ENCODE results near the gene POSTN. TPM values are rescaled to one million over a fixed set of nuclear protein-coding genes. Genes with fewer than 3 reads are reported as not detected.
"Not testable (repeated sequence)": the region's sequence is repeated elsewhere in the genome, so short reads cannot be mapped to it uniquely, and the experiment has no call there.

Gene POSTN
- total RNA-seq, 1 experiment from 2014 or later: not detected

DNA sequence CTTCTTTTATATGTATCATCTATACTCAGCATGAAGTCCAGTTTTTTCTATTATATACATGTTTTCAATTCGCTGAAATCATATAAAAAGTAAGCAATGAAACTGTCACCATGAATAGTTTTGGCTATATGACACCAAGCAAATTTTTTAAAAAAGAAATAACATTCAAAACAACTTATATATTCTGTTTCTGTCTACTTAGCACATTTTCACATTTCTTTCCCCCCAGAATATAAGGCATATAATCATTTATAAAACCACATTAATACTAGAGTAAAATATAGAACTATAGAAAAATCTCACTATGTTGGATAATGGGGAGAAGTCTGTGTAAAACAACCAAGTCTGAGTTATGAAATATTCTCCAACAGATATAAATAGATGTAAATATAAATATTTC, 33.1 kb downstream of the POSTN start:
- Mint-ChIP-seq H3K36me3 (ENCODE audit: insufficient read depth, unreplicated experiment) (no peaks in the 10 kb centered on the region), H3K27me3 (ENCODE audit: unreplicated experiment) (no peaks in the 10 kb centered on the region), H3K9me3 (ENCODE audit: low read depth, unreplicated experiment) (no peaks in the 10 kb centered on the region), H3K4me1 (ENCODE audit: low read depth, unreplicated experiment) (no peaks in the 10 kb centered on the region), H3K4me3 (ENCODE audit: low read depth, unreplicated experiment) (no peak overlapping the region), H3K27ac (ENCODE audit: unreplicated experiment) (no peak overlapping the region)
- intact Hi-C loops (cut with micrococcal nuclease; ENCODE audit: unreplicated experiment): loop anchor here (10.0 kb wide), 1 partner anchor 241 kb away; no protein-coding TSS in a partner anchor
- TF ChIP-seq CTCF (IDR thresholded peaks at IDR 0.05; ENCODE audit: unreplicated experiment): no peak
- CTCF ChIA-PET: no interaction called here
- no peak for DNase-seq
- no TSS peak for BruUV-seq (replicated peaks)

GRCh38 chr13:37561031-37561430, 37.5 kb downstream of the POSTN start:
- H3K4me1 Mint-ChIP-seq (ENCODE audit: low read depth, unreplicated experiment): no peaks in the 10 kb centered on the region
- intact Hi-C loops (cut with micrococcal nuclease; ENCODE audit: unreplicated experiment): loop anchor here (10.0 kb wide), 1 partner anchor 236 kb away; no protein-coding TSS in a partner anchor
- DNase-seq: no peak
- no TSS peak for BruUV-seq (replicated peaks)
- H3K27ac Mint-ChIP-seq (ENCODE audit: unreplicated experiment): no peak overlapping the region
- no peaks in the 10 kb centered on the region for H3K27me3 Mint-ChIP-seq (ENCODE audit: unreplicated experiment)
- H3K9me3 Mint-ChIP-seq (ENCODE audit: low read depth, unreplicated experiment): peaks cover 11% of the 10 kb centered on the region
- no peak for TF ChIP-seq CTCF (IDR thresholded peaks at IDR 0.05; ENCODE audit: unreplicated experiment)
- CTCF ChIA-PET: no interaction called here
- H3K36me3 Mint-ChIP-seq (ENCODE audit: insufficient read depth, unreplicated experiment): no peaks in the 10 kb centered on the region
- H3K4me3 Mint-ChIP-seq (ENCODE audit: low read depth, unreplicated experiment): no peak overlapping the region

DNA sequence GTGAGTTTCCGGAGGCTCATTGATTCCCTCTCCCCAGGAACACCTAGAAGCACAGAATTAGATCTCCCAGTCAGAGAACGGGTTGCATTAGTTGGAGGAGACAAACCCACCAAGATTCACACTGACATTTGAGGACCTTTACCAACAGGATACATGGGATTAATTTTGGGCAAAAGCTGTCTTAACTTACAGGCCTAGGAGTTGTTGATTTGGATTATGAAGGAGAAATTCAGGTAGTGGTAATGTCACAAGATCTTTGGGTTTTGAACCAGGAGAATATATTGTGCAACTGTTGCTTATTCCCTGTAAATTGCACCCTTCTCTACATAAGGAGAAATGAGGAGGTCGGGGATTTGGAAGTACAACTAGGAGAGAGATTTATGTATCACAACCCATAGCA, 38.0 kb downstream of the POSTN start:
- no peak for DNase-seq
- Mint-ChIP-seq H3K4me3 (ENCODE audit: low read depth, unreplicated experiment) (no peak overlapping the region), H3K9me3 (ENCODE audit: low read depth, unreplicated experiment) (peaks cover 11% of the 10 kb centered on the region), H3K36me3 (ENCODE audit: insufficient read depth, unreplicated experiment) (no peaks in the 10 kb centered on the region), H3K27me3 (ENCODE audit: unreplicated experiment) (no peaks in the 10 kb centered on the region), H3K27ac (ENCODE audit: unreplicated experiment) (no peak overlapping the region), H3K4me1 (ENCODE audit: low read depth, unreplicated experiment) (no peaks in the 10 kb centered on the region)
- BruUV-seq (replicated peaks): no TSS peak
- no peak for TF ChIP-seq CTCF (IDR thresholded peaks at IDR 0.05; ENCODE audit: unreplicated experiment)
- CTCF ChIA-PET: no interaction called here
- intact Hi-C loops (cut with micrococcal nuclease; ENCODE audit: unreplicated experiment): loop anchor here (10.0 kb wide), 1 partner anchor 236 kb away; no protein-coding TSS in a partner anchor

DNA sequence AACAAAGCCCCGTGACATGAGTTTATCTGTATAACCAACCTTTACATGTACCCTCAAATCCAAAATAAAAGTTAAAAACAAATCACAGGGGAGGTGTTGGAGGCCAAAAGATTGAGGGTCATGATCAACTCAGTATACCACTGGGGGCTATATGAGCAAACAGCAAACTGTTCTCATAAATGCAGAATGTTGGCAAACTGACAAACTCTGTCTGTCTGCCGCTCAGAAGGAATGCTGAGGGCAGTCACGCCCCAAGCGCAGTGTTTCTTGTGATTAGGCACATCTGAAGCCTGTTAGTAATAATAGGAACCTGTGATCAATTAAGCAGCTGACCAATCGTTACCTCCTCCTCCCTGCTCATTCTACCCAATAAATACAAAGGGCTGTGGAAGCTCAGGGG, 39.8 kb downstream of the POSTN start:
- H3K36me3 Mint-ChIP-seq (ENCODE audit: insufficient read depth, unreplicated experiment); BruUV-seq (replicated peaks); H3K27me3 Mint-ChIP-seq (ENCODE audit: unreplicated experiment); DNase-seq; H3K27ac Mint-ChIP-seq (ENCODE audit: unreplicated experiment); H3K4me1 Mint-ChIP-seq (ENCODE audit: low read depth, unreplicated experiment); H3K4me3 Mint-ChIP-seq (ENCODE audit: low read depth, unreplicated experiment); intact Hi-C loops (cut with micrococcal nuclease; ENCODE audit: unreplicated experiment); CTCF ChIA-PET: not testable (repeated sequence)
- H3K9me3 Mint-ChIP-seq (ENCODE audit: low read depth, unreplicated experiment): peaks cover 11% of the 10 kb centered on the region

DNA sequence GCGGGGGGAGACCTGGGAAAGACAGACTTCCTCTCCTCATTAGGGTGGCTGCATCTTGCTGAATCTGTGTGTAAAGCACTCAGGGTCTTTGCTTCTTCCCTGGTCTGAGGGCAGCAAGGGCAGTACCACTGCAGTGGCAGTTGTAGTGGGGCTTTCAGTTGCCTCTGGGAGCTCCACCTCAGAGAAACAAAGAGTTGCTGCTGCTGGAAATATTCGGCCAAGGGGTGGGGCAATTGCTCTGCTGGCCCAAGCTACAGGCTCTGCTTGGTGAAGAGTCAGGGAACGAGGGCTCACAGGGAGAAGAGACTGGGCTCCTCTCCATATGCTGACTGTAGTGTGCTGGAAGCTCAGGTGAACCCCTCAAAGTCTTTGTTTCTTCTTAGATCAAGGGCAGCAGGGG, 52.5 kb downstream of the POSTN start:
- CTCF ChIA-PET: no interaction called here
- Mint-ChIP-seq H3K36me3 (ENCODE audit: insufficient read depth, unreplicated experiment) (no peaks in the 10 kb centered on the region), H3K27me3 (ENCODE audit: unreplicated experiment) (no peaks in the 10 kb centered on the region), H3K4me3 (ENCODE audit: low read depth, unreplicated experiment) (no peak overlapping the region), H3K4me1 (ENCODE audit: low read depth, unreplicated experiment) (no peaks in the 10 kb centered on the region), H3K9me3 (ENCODE audit: low read depth, unreplicated experiment) (no peaks in the 10 kb centered on the region), H3K27ac (ENCODE audit: unreplicated experiment) (no peak overlapping the region)
- no peak for DNase-seq
- no peak for TF ChIP-seq CTCF (IDR thresholded peaks at IDR 0.05; ENCODE audit: unreplicated experiment)
- intact Hi-C loops (cut with micrococcal nuclease; ENCODE audit: unreplicated experiment): no loop called here
- BruUV-seq (replicated peaks): no TSS peak
